GF-D8 (cell line): ENCODE measurements around the gene SHB.
"Not testable (repeated sequence)": the region's sequence is repeated elsewhere in the genome, so short reads cannot be mapped to it uniquely, and the experiment has no call there.

Experiments
- DNase-seq: peaks from one replicate; lab custom pipeline; 2025; lab: John Stamatoyannopoulos, UW

Gene SHB

DNA sequence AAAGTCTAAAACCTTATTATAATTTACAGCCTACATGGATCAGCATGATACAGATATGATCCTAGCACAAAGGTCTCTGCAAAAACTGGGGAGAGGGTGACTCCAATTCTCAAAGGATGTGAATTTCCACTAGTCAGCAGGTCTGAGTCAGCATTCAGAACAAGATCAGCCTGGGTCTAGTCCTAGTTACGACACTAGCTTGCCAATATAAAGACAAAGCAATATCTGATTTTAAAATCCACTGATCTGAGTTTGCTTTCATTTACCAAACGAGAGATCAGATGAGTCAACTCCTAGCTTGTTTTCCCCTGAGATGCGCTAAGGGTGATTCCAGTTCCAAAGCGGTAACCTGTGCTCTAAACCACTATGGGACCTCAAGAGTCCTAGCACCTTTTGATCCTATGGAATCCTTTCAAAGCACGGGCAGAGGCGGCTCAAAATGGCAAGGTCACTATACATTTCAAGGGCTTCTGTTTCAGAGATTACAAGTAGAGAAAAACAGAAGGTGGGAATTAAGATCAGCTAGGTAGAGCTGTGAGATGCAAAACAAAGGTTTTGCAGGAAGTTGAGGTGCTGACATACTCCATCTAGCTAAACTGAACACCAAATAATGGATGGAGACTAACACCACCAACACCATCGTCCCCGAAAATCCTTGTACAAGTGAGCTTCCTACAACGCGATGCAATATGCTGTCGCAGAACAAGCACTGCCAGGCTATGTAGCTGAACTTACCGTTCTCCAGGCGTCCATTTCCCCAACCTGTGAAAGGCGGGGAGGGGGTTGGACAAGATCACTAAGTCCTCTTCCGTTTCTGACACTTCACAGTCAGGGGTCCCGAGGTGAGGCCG lies 166.0 kb downstream of the SHB start:
- DNase-seq = no peak

DNA sequence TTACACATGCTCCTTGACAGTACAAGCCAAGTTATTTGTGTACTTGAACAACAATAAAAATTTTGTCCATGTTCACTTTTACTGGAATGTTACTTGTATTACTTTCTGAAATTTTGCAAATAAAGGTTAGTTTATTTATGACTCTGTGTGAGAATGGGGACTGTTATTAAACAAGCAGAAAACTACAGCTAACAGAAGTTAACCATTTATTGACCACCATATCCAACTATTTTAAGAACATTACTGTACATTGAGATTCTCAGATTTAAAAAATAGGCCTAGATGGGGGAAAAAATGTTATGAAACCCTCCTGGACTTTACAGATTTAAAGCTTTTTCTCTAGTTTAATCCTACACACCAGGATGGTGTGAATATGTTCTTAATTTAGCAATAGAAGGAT lies 166.9 kb downstream of the SHB start:
- DNase-seq = no peak

DNA sequence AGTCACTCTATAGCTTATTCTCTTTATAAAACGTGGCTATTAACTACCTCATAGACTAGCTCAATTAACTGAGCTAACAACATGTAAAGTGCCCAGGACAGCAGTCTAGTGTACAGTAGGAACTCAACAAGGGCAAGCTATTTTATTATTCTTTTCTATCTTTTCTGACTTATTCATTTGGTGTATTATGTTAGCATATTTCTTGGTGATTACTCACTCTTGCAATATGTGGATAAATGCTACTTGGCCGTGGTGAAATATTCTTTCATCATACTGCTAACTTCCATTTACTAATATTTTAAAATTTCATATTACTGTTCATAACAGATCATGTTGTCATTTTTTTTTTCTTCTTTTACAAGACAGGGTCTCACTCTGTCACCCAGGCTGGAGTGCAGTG lies 170.0 kb downstream of the SHB start:
- DNase-seq = no peak

DNA sequence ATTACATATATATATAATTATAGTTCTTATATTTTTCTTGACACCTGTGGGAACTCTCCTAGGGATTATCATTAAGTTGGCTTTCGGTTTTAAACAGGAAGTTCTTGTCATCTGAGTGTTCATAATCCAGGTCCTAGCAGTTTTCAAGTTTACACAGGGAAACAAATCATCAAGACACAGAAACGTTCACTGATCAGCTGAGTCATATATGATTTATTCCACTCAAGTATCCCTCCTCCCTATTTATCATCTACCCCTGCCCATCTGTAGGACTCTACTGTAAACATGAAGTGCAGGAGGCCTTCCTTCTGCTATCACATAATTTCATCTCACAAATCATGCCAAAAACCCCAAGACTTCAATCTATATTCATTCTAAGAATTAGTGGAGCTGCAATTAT lies 171.4 kb downstream of the SHB start:
- DNase-seq = no peak

DNA sequence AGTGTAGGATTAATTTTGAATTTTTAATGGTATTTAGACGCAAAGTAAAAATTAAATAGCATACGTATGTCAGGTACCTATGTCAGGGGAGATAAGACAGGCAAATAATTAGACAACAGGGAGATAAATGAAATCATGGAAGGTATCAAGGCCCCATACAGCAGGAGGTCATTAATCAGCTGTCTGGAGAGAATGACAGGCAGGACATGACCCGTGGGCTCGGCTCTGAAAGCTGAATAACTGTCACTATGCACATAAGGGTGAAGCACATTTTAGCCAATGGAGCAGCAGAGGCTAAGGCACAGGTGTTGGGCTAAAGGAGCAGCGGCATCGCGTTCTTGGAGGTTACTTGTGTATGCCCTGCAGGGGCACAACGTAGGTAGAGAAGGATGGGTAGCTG lies 177.0 kb downstream of the SHB start:
- DNase-seq = no peak

DNA sequence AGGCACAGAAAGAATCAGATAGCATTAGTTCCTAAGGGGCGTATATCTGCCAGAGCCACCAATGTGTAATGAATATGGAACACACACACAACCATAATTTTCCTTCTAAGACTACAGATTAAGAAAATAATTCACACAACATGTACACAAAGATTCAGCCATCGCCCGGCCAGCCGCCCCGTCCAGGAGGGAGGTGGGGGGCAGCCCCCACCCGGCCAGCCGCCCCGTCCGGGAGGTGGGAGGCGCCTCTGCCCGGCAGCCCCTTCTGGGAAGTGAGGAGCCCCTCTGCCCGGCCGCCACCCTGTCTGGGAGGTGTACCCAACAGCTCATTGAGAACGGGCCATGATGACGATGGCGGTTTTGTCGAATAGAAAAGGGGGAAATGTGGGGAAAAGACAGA lies 178.0 kb downstream of the SHB start:
- not testable (repeated sequence) for DNase-seq

DNA sequence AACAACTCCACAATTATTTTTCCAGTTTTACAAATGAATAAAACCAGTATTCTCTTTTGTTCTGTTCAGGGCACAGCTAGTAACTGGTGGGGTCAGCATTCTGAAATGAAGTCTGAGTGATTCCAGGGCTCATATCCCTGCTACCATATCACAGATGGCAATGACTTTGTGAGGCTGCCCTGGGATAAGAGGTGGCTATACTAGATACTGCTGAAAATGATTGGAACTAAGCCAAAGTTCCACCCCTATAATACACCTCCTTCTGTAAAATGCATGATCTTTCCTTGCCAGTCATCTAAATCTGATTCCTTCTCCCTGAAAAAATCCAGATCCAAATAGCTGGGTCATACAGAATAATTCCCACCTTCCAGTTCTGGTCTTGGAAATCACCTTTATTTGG lies 179.5 kb downstream of the SHB start:
- no peak for DNase-seq

DNA sequence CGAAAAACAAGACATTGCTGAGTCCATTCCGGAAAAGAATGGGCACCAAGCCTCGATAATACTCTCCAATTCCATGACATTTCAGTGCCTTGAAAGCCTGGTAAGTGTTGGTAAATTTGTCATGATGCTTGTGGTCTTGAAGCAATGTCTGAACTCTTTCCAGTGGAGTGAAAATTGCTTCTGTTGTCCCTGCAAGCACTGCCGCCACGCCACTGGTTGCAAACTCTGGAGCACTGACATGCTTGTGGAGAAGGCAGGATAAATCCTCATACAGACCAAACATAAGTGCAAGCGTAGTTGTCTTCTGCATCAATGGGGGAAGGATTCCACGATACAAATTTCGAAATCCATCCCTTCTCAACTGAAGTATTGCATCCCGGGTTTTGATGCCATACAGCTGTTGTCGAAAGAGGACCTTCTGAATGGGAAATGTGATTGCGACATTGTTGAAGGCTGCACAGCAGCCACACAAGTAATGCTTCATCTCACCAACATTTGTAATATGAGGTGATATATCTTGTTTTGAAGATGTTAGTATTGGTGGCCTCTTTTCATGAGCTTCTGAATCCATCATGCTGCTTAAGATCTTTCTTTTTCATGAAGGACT lies 180.9 kb downstream of the SHB start:
- DNase-seq = peak; percentile 47

DNA sequence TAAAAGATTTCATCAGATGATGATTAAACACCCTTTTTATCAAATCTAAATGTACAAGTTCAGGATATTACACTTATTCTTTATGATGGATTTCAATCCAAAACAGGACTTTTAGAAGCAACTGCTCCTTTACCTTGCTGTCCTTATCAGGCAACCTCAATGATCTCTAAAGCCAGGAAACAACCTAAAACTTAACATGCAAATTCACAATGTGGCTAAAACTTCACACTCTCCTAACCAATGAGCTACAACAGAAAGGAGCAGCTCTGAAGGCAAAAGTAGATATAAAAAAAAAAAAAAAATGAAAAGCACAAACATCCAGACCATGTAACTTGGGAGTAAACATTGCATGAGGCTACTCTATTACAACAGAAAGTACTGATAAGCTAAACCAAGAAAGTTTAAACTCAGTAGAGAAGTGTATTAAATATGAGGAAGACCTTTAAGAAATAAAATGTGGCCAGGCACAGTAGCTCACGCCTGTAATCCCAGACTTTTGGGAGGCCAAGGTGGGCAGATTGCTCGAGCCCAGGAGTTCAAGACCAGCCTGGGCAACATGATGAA lies 188.0 kb downstream of the SHB start:
- no peak for DNase-seq

DNA sequence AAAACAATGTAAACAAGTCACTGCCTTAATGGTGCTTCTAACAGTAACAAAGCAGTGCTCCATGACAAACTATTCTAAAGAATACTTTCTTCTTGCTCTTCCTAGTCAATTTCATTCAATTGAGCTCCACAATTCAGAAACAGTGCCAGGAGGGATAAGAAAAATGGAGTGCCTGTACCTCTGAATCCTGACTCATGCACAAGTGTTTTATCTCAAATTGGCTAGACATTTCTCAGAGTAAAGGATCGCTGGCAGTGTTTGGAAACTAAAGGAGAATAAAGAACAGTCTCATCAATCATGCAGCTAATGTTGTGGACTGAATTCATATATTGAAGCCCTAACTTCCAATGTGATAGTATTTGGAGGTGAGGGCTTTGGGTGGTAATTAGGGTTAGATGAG lies 192.7 kb downstream of the SHB start:
- no peak for DNase-seq

DNA sequence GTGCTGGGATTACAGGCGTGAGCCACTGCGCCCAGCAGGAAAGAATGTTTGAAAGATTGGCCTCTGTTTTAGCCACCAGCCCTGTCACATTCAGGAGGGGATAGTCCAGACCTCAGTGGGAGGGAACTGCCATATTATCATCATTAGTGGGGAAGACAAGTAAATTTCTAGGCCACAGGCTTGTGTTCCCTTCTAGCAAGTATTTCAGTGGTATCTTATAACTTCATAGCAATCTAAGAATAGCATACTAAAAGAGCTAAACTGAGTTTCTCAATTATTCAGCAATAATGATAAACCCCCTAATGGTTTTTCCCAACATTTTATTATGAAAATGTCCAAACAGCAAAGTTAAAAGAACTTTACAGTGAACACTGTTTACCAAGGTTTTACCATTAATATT lies 195.1 kb downstream of the SHB start:
- no peak for DNase-seq

DNA sequence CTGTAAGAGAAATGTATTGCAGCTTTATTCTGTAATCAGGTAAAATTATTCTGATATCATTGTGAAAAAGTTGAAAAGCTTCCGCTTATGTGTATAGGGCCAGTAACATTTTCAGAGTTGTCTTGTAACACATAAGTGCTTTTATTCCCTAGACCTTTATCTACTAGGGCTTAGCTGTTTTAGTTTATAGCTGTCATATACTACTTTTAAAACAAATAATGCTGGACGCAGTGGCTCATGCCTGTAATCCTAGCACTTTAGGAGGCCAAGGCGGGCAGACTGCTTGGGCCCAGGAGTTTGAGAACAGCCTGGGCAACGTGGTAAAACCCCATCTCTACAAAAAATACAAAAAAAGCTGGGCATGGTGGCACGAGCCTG lies 198.2 kb downstream of the SHB start:
- no peak for DNase-seq

DNA sequence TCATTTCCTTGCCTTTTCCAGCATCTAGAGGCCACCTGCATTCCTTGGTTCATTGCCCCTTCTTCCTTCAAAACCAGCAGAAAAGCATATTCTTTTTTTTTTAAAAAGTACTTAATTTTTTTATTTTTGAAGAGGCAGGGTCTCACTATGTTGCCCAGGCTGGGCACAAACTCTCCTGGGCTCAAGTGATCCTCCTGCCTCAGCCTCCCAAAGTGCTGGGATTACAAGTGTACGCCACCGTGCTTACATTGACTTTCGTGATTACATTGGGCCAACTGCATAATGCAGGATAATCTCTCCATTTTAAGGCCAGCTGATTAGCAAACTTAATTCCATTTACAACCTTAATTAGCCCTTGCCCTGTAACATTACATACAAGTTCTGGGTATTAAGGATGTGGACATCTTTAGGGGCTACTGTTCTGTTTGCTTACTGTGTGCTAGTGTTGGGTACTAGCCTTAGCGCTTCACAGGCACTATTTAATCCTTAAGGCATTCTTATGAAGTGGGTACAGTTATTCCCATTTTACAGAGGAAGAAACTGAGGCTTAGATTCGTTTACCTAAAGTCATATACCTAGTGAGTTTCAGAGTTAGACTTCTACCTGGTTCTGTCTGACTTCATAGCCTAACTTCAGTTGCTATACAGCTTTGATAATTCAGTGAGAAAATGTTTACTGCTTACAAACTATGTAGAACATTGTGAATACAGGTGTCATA lies 198.8 kb downstream of the SHB start:
- no peak for DNase-seq
